ENCODE data around the gene NEUROG2. TPM values are rescaled to one million over a fixed set of nuclear protein-coding genes. Genes with fewer than 3 reads are reported as not detected.
A peak's percentile ranks its signal among the peaks of the same experiment; 100 is the strongest.
"Not testable (repeated sequence)": the region's sequence is repeated elsewhere in the genome, so short reads cannot be mapped to it uniquely, and the experiment has no call there.

NEUROG2 gene
- polyA plus RNA-seq, 4 donors = not detected

- Histone ChIP-seq H3K9me3 (ENCODE audit: control insufficient read depth in 2 of 2, insufficient read depth in 1 of 2, low read depth in 1 of 2, low read length in 1 of 2) (peaks cover 0 to 17% of the 10 kb centered on the region in 2 donors), H3K4me3 (ENCODE audit: low read depth in 1 of 3, low read length in 3 of 3) (peak overlapping the region in 2 of 3 donors; percentile 4 to 47), H3K27ac (ENCODE audit: low read depth in 1 of 3, low read length in 2 of 3) (no peak overlapping the region), H3K27me3 (ENCODE audit: control insufficient read depth in 3 of 3, insufficient read depth in 3 of 3, low read length in 3 of 3) (peaks cover 3 to 69% (median 38%) of the 10 kb centered on the region in 3 donors), H3K36me3 (ENCODE audit: control insufficient read depth in 3 of 3, insufficient read depth in 2 of 3, low read depth in 1 of 3, low read length in 3 of 3) (no peaks in the 10 kb centered on the region), H3K4me1 (ENCODE audit: control insufficient read depth in 3 of 3, insufficient read depth in 2 of 3, low read depth in 1 of 3, low read length in 2 of 3) (peaks cover 0 to 8% (median 2%) of the 10 kb centered on the region in 3 donors)
- DNase-seq (peak; percentile 50 to 73), FAIRE-seq (no peak)
- 1 to 3% (median 1%) methylated on average over 35 to 46 of the region's 46 CpGs for WGBS, 3 donors
These were observed 8.0 kb upstream of the NEUROG2 start for GRCh38 chr4:112523764-112524505.

DNA sequence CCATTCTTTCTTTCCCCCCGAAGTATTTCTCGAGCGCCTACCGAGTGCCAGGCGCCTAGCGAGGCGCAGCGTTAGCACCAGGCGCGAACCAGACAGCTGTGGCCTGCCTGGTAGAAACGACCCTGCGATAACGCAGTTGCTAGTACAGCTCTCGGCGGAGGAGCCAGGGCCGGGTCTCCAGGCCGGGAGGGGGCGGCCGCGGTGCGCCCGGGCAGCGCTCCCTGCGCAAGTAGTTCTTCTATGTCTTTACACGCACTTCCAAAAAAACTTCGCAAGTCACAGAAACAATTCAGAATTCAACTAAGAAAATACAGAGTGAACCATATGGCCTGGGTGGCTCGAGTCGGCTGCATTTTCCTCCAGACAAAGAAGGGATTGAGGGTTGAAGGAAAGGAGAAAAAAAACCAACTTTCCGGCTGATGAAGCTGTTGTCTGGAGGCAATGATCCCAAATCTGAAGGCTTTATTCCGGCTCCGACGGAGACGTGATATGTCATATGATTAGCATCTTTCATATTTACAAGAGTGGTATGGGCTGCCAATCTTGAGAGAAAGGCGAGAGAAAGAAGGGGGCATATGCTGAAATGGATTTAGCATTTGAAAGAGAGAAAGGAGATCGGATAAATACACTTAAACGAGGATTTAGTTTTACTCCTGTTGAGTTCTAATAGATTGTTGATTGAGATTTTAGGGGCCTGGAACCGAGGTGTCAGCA, 7.2 kb upstream of the NEUROG2 start:
- WGBS, 3 donors = 4 to 5% (median 4%) methylated on average over 37 of the region's 37 CpGs
- peaks cover 0 to 17% of the 10 kb centered on the region in 2 donors for H3K9me3 ChIP-seq (ENCODE audit: control insufficient read depth in 2 of 2, insufficient read depth in 1 of 2, low read depth in 1 of 2, low read length in 1 of 2)
- DNase-seq (peak in 1 of 2 donors; percentile 48), FAIRE-seq (no peak)
- H3K36me3 ChIP-seq (ENCODE audit: control insufficient read depth in 3 of 3, insufficient read depth in 2 of 3, low read depth in 1 of 3, low read length in 3 of 3) = no peaks in the 10 kb centered on the region
- peaks cover 3 to 76% (median 38%) of the 10 kb centered on the region in 3 donors for H3K27me3 ChIP-seq (ENCODE audit: control insufficient read depth in 3 of 3, insufficient read depth in 3 of 3, low read length in 3 of 3)
- no peak overlapping the region for H3K27ac ChIP-seq (ENCODE audit: low read depth in 1 of 3, low read length in 2 of 3)
- H3K4me3 ChIP-seq (ENCODE audit: low read depth in 1 of 3, low read length in 3 of 3) = peak overlapping the region in 2 of 3 donors; percentile 8 to 47
- peaks cover 0 to 8% (median 2%) of the 10 kb centered on the region in 3 donors for H3K4me1 ChIP-seq (ENCODE audit: control insufficient read depth in 3 of 3, insufficient read depth in 2 of 3, low read depth in 1 of 3, low read length in 2 of 3)

- H3K4me3 ChIP-seq (ENCODE audit: low read depth in 1 of 3, low read length in 3 of 3); H3K36me3 ChIP-seq (ENCODE audit: control insufficient read depth in 3 of 3, insufficient read depth in 2 of 3, low read depth in 1 of 3, low read length in 3 of 3); DNase-seq; H3K27ac ChIP-seq (ENCODE audit: low read depth in 1 of 3, low read length in 2 of 3); H3K4me1 ChIP-seq (ENCODE audit: control insufficient read depth in 3 of 3, insufficient read depth in 2 of 3, low read depth in 1 of 3, low read length in 2 of 3); FAIRE-seq: not testable (repeated sequence)
- WGBS, 3 donors = 10 to 27% (median 10%) methylated on average over 17 of the region's 17 CpGs
- peaks cover 0 to 17% of the 10 kb centered on the region in 2 donors for H3K9me3 ChIP-seq (ENCODE audit: control insufficient read depth in 2 of 2, insufficient read depth in 1 of 2, low read depth in 1 of 2, low read length in 1 of 2)
- peaks cover 3 to 82% (median 39%) of the 10 kb centered on the region in 3 donors for H3K27me3 ChIP-seq (ENCODE audit: control insufficient read depth in 3 of 3, insufficient read depth in 3 of 3, low read length in 3 of 3)
These were observed 6.5 kb upstream of the NEUROG2 start for GRCh38 chr4:112522431-112522830.

GRCh38 chr4:112521123-112522023, 5.4 kb upstream of the NEUROG2 start:
- WGBS, 3 donors = 6 to 12% (median 6%) methylated on average over 30 of the region's 30 CpGs
- Histone ChIP-seq H3K4me3 (ENCODE audit: low read depth in 1 of 3, low read length in 3 of 3) (no peak overlapping the region), H3K4me1 (ENCODE audit: control insufficient read depth in 3 of 3, insufficient read depth in 2 of 3, low read depth in 1 of 3, low read length in 2 of 3) (peaks cover 5 to 14% (median 9%) of the 10 kb centered on the region in 3 donors), H3K9me3 (ENCODE audit: control insufficient read depth in 2 of 2, insufficient read depth in 1 of 2, low read depth in 1 of 2, low read length in 1 of 2) (peaks cover 0 to 18% of the 10 kb centered on the region in 2 donors), H3K27ac (ENCODE audit: low read depth in 1 of 3, low read length in 2 of 3) (no peak overlapping the region), H3K27me3 (ENCODE audit: control insufficient read depth in 3 of 3, insufficient read depth in 3 of 3, low read length in 3 of 3) (peaks cover 6 to 89% (median 48%) of the 10 kb centered on the region in 3 donors), H3K36me3 (ENCODE audit: control insufficient read depth in 3 of 3, insufficient read depth in 2 of 3, low read depth in 1 of 3, low read length in 3 of 3) (no peaks in the 10 kb centered on the region)
- no peak for FAIRE-seq
- DNase-seq = peak in 1 of 2 donors; percentile 24

- Histone ChIP-seq H3K4me1 (ENCODE audit: control insufficient read depth in 3 of 3, insufficient read depth in 2 of 3, low read depth in 1 of 3, low read length in 2 of 3) (peaks cover 7 to 14% (median 9%) of the 10 kb centered on the region in 3 donors), H3K27ac (ENCODE audit: low read depth in 1 of 3, low read length in 2 of 3) (no peak overlapping the region), H3K27me3 (ENCODE audit: control insufficient read depth in 3 of 3, insufficient read depth in 3 of 3, low read length in 3 of 3) (peaks cover 6 to 92% (median 50%) of the 10 kb centered on the region in 3 donors), H3K4me3 (ENCODE audit: low read depth in 1 of 3, low read length in 3 of 3) (no peak overlapping the region), H3K9me3 (ENCODE audit: control insufficient read depth in 2 of 2, insufficient read depth in 1 of 2, low read depth in 1 of 2, low read length in 1 of 2) (peaks cover 0 to 19% of the 10 kb centered on the region in 2 donors), H3K36me3 (ENCODE audit: control insufficient read depth in 3 of 3, insufficient read depth in 2 of 3, low read depth in 1 of 3, low read length in 3 of 3) (no peaks in the 10 kb centered on the region)
- no peak for DNase-seq
- WGBS, 3 donors = 3 to 11% (median 8%) methylated on average over 25 of the region's 25 CpGs
- no peak for FAIRE-seq
These were observed 4.7 kb upstream of the NEUROG2 start for GRCh38 chr4:112520598-112521122.

DNA sequence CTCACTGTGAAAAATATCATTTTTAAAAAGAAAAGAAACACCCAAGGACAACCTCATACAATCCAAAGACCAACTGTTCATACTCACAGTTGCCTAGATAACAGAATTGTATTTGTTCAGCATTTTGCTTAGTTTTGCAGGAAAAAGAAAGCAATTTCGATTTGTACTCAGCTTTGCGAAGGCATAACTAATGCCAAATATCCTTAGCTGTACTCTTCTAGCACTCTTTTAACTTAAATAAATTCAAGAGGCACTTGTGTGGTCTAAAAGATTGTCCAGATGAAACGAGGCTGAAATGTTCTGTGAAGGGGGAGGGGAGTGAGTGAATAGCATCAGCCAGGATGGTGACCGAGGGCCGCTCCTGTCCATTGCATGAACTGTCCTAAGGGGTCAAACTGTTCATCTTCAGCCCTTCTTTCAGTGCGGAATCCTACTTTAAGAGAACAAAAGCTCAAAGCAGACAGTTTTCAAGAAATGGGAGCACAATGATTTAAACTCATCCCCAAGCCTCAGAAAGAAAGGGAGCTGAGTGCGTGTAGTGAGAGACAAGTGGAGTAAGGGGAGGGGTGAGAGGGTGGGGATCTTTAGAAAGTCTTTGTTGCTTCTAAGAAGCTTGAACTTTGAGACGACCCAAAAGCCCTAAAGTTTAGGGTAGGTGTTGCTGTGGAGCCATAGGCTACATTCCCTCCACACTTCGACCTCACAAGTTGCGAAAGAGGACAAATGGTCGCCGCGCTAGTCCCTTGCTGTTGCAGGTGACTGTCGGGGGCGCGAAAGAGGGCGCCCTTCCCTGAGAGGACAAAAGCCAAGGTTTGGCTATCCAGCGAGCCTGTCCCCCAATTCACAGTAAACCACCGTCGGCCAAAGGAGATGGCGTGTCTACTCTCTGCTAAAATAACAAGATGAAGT, 4.0 kb upstream of the NEUROG2 start:
- Histone ChIP-seq H3K36me3 (ENCODE audit: control insufficient read depth in 3 of 3, insufficient read depth in 2 of 3, low read depth in 1 of 3, low read length in 3 of 3) (no peaks in the 10 kb centered on the region), H3K27me3 (ENCODE audit: control insufficient read depth in 3 of 3, insufficient read depth in 3 of 3, low read length in 3 of 3) (peaks cover 9 to 93% (median 52%) of the 10 kb centered on the region in 3 donors), H3K4me3 (ENCODE audit: low read depth in 1 of 3, low read length in 3 of 3) (no peak overlapping the region), H3K9me3 (ENCODE audit: control insufficient read depth in 2 of 2, insufficient read depth in 1 of 2, low read depth in 1 of 2, low read length in 1 of 2) (peaks cover 0 to 19% of the 10 kb centered on the region in 2 donors), H3K4me1 (ENCODE audit: control insufficient read depth in 3 of 3, insufficient read depth in 2 of 3, low read depth in 1 of 3, low read length in 2 of 3) (peaks cover 7 to 17% (median 9%) of the 10 kb centered on the region in 3 donors), H3K27ac (ENCODE audit: low read depth in 1 of 3, low read length in 2 of 3) (no peak overlapping the region)
- FAIRE-seq (no peak), DNase-seq (peak in 1 of 2 donors; percentile 18)
- 8 to 15% (median 11%) methylated on average over 21 of the region's 21 CpGs for WGBS, 3 donors

GRCh38 chr4:112518675-112519074, 2.7 kb upstream of the NEUROG2 start:
- Histone ChIP-seq H3K4me1 (ENCODE audit: control insufficient read depth in 3 of 3, insufficient read depth in 2 of 3, low read depth in 1 of 3, low read length in 2 of 3) (peaks cover 10 to 24% (median 11%) of the 10 kb centered on the region in 3 donors), H3K36me3 (ENCODE audit: control insufficient read depth in 3 of 3, insufficient read depth in 2 of 3, low read depth in 1 of 3, low read length in 3 of 3) (no peaks in the 10 kb centered on the region), H3K27me3 (ENCODE audit: control insufficient read depth in 3 of 3, insufficient read depth in 3 of 3, low read length in 3 of 3) (peaks cover 11 to 96% (median 58%) of the 10 kb centered on the region in 3 donors), H3K9me3 (ENCODE audit: control insufficient read depth in 2 of 2, insufficient read depth in 1 of 2, low read depth in 1 of 2, low read length in 1 of 2) (peaks cover 0 to 19% of the 10 kb centered on the region in 2 donors), H3K27ac (ENCODE audit: low read depth in 1 of 3, low read length in 2 of 3) (no peak overlapping the region), H3K4me3 (ENCODE audit: low read depth in 1 of 3, low read length in 3 of 3) (no peak overlapping the region)
- no peak for DNase-seq
- FAIRE-seq = no peak

All from small intestine (tissue), 7 donors.